Stimulated activated CD4-positive, alpha-beta T cell treated with anti-CD3 and anti-CD28 coated beads, Interleukin-4, amount 100 ng/mL, for 48 hours (primary cell): Measurements from ENCODE around the gene SLC9C1.

Experiments used
- DNase-seq, 2 donors: peaks; one replicate each; pipeline ENCODE4 v3.0.0-alpha.2; 2020; ENCODE audit warnings: low read depth in 2 of 2

The SLC9C1 gene

DNA sequence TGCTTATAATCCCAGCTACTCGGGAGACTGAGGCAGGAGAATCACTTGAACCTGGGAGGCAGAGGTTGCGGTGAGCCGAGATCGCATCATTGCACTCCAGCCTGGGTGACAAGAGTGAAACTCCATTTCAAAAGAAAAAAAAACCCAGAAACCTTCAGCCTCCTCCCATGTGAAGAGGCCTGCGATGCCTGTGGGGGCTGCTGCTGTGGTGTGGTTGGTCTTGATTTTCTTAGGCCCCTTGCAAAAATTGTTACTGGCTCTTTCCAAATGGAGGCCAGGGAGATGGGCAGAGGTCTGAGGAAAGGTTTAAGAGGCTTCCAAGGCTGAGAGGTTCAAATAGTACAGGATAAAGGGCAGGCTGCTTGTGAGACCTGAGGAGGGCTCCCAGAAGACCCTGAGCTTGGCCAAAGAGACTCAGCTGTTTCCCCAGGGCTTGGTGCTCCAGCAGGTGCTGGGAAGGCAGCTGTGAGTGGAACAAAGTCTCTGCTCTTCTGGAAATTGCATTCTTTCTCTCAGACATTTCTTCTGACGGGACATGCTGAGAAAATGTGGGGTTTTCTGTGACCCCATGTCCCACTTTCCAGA is 179.3 kb downstream of the SLC9C1 start:
- DNase-seq = no peak

GRCh38 chr3:112111785-112112402 is 182.1 kb downstream of the SLC9C1 start:
- peak; percentile 23 to 40 for DNase-seq

DNA sequence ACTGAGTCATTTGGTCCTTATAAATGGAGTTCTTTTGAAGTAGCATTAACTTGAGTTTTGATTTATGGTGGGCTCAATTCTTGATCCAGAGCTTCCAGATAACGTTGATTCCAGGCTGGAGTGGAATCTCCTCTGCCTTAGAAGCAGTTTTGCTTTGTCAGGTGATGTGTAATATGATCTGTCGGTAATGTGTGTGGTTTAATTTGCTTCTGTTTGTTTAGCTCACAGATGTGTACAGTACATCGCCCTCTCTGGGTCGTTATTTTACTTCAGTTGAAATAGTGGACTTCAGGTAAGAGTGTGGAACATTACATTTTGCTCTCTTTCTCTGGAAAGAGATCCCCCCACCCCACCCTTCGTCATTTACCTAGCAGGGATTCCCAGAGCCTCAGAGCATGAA is 184.7 kb downstream of the SLC9C1 start:
- no peak for DNase-seq

DNA sequence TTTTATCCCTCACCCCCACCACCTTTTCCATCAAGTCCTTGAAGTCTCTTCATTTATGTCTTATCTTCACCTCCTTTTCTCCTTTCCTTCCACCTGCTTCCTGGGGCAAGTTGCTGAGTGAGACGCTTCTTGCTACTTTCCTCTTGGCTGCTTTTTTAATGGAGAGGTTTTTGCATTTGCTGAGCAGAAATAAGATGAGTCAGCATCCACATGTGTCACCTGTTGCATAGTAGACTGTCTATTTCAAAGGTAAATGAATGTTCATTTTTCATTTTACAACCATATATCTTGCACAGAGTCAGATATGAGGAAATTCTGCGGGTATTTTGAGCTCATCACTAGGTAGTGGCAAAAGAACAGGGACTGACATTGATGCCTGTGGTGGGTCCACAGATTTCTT is 189.2 kb downstream of the SLC9C1 start:
- no peak for DNase-seq

GRCh38 chr3:112101916-112102315 is 192.1 kb downstream of the SLC9C1 start:
- no peak for DNase-seq

DNA sequence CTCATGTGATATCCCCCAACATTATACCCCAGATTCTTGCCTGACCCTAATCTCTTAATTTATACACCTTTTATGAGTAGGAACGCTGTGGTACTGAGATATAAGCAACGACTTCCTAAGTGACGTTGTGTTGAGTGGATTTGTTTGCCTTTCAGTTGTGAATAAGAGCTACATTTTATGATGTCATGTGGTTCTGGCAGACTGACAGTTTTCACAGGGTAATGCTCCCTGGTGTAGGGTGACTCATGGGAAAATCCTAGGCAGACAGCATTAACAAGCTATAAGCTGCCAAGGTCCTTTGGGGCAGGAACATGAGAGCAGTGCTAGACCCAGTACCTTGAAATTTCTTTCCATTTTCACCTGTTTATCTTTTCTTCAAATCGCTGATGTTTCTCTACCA is 196.6 kb downstream of the SLC9C1 start:
- DNase-seq = peak in 1 of 2 donors; percentile 14

DNA sequence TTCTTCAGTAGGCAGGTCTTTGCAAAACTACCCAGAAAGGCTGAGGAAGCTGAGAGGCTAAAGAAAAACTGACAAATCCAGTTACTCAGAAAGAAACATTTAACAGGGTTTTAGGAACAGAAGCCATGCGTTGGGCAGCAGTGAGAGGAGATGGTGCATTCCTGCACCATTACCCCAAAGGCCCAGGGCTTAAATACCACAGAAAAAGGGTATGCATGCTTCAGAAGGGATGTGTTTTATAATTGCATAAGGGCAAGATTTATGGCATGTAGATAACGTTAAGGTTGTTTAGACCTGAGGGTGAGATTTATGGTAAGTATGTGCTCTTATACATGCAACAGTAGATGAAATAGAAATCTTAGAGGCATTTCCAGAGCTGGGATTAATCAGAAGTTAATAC is 197.8 kb downstream of the SLC9C1 start:
- DNase-seq = no peak

- DNase-seq = no peak
Observed at GRCh38 chr3:112095731-112096130, 198.3 kb downstream of the SLC9C1 start.

GRCh38 chr3:112093180-112093522 is 200.9 kb downstream of the SLC9C1 start:
- no peak for DNase-seq

DNA sequence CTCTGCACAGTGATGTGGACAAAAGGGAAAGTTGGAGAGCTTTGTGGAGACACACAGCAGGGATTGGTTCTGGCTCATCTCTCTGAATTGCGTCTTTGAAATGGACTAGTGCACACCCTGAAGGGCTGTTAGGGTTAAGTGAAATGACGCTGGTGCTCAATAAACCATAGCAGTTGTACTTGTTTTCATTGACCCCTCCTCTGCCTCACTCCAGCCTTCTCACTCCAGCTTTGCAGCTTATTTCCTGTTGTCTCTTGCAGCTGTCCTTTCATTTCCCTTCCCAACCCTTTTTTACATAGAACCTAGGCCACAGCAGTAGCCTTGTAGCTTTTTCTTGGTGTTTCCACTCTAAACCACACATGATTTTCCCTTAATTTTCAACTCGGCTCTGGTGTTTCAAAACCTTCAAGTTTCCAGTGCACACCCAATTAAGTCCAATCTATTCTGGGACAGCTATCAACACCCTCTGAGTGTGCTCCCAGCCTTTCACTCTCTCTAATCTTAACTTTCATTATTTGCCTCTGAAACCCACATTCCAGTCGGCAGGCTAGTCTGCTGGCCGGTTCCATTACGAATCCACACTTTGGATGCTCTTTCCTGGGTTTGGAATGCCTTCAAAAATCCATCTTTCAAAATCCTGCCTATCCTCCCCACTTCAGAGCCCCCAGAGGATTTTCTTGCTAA is 201.4 kb downstream of the SLC9C1 start:
- DNase-seq = no peak

DNA sequence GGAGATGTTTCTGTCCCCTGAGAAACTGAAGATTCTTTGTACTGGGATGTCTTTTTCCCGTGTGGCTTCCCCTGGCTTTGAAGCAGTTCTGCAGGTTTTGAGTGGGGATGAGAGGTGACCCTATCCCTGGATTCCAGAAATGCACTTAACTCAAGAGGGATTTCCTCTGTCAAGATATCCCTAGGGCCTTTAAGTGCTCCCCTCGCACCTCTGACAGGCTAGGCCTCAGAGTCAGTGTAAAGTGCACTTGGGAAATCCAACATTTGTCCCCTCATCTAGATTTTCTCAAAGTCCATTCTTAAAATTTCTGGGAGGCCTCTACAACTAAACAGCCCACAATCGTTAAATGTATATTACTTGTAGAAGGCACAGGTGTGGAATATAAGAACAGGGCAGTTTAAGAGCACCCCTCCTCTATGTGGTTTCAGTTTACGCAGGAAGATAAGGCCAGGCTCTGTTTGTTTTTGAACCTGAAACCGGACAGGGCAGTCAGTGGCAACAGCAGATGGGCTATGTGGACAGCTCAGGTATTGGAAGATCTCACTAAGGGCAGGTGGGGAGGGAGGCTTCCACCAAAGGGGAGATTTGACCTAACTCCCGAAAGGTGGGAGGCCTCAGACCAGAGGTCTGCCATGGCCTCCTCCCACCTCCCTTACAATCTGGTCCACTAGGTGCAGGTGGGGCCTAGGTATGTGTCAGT is 203.0 kb downstream of the SLC9C1 start:
- DNase-seq = no peak
